ENCODE results near the gene RALA. TPM values are rescaled to one million over a fixed set of nuclear protein-coding genes. Genes with fewer than 3 reads are reported as not detected.

The RALA gene
- total and polyA plus RNA-seq, 4 donors = 5.7 to 18.8 (median 9.2) TPM

GRCh38 chr7:39745320-39745719, 121.9 kb downstream of the RALA start:
- no peak for TF ChIP-seq RAD21 (IDR thresholded peaks at IDR 0.05)
- TF ChIP-seq HNF4A (conservative IDR thresholded peaks at IDR 0.05) = no peak
- TF ChIP-seq RXRA (IDR thresholded peaks at IDR 0.05) = no peak
- no peak for TF ChIP-seq SP1 (IDR thresholded peaks at IDR 0.05)
- H3K27me3 ChIP-seq (ENCODE audit: control insufficient read depth in 4 of 4, insufficient read depth in 4 of 4, low read length in 3 of 4) = no peaks in the 10 kb centered on the region
- H3K27ac ChIP-seq (ENCODE audit: low read depth in 1 of 2, low read length in 2 of 2) = no peak overlapping the region
- no peak for DNase-seq (ENCODE audit: low spot score)
- no peaks in the 10 kb centered on the region for H3K36me3 ChIP-seq (ENCODE audit: control insufficient read depth in 4 of 4, insufficient read depth in 3 of 4, low read depth in 1 of 4, low read length in 3 of 4)
- no peak overlapping the region for H3K4me3 ChIP-seq (ENCODE audit: low read depth in 1 of 3, low read length in 3 of 3)
- no peaks in the 10 kb centered on the region for H3K4me1 ChIP-seq (ENCODE audit: control insufficient read depth in 4 of 4, insufficient read depth in 4 of 4, low read length in 3 of 4)
- no peaks in the 10 kb centered on the region for H3K9me3 ChIP-seq (ENCODE audit: control insufficient read depth in 4 of 4, low read length in 3 of 4)
- whole genome bisulfite sequencing = 71% methylated on average over 4 of the region's 4 CpGs
- H3K9ac ChIP-seq (ENCODE audit: low read depth in 1 of 2, low read length in 2 of 2) = no peak overlapping the region

GRCh38 chr7:39746103-39746819, 122.9 kb downstream of the RALA start:
- Histone ChIP-seq H3K9me3 (ENCODE audit: control insufficient read depth in 4 of 4, low read length in 3 of 4) (no peaks in the 10 kb centered on the region), H3K27ac (ENCODE audit: low read depth in 1 of 2, low read length in 2 of 2) (no peak overlapping the region), H3K36me3 (ENCODE audit: control insufficient read depth in 4 of 4, insufficient read depth in 3 of 4, low read depth in 1 of 4, low read length in 3 of 4) (no peaks in the 10 kb centered on the region), H3K4me1 (ENCODE audit: control insufficient read depth in 4 of 4, insufficient read depth in 4 of 4, low read length in 3 of 4) (no peaks in the 10 kb centered on the region), H3K9ac (ENCODE audit: low read depth in 1 of 2, low read length in 2 of 2) (no peak overlapping the region), H3K4me3 (ENCODE audit: low read depth in 1 of 3, low read length in 3 of 3) (no peak overlapping the region), H3K27me3 (ENCODE audit: control insufficient read depth in 4 of 4, insufficient read depth in 4 of 4, low read length in 3 of 4) (no peaks in the 10 kb centered on the region)
- TF ChIP-seq SP1 (IDR thresholded peaks at IDR 0.05) (no peak), ATF3 (IDR thresholded peaks at IDR 0.05) (no peak), NR2F2 (IDR thresholded peaks at IDR 0.05) (no peak), REST (IDR thresholded peaks at IDR 0.05) (no peak), FOXA2 (IDR thresholded peaks at IDR 0.05) (no peak), RXRA (IDR thresholded peaks at IDR 0.05) (no peak), JUND (IDR thresholded peaks at IDR 0.05) (no peak), HNF4A (conservative IDR thresholded peaks at IDR 0.05) (peak; percentile 23 to 28), GABPA (IDR thresholded peaks at IDR 0.05 in 1 of 2, conservative IDR thresholded peaks at IDR 0.05 in 1 of 2) (no peak), ZBTB33 (IDR thresholded peaks at IDR 0.05) (no peak), RAD21 (IDR thresholded peaks at IDR 0.05) (peak; percentile 93 to 97), YY1 (IDR thresholded peaks at IDR 0.05) (no peak), HNF4G (IDR thresholded peaks at IDR 0.05) (no peak), CTCF (IDR thresholded peaks at IDR 0.05; ENCODE audit: low read depth, low read length, missing input control) (peak; percentile 78), EGR1 (IDR thresholded peaks at IDR 0.05; ENCODE audit: low read depth in 2 of 2) (no peak), FOXA1 (IDR thresholded peaks at IDR 0.05) (no peak), TAF1 (conservative IDR thresholded peaks at IDR 0.05) (no peak), MAX (IDR thresholded peaks at IDR 0.05) (no peak)
- 26% methylated on average over 11 of the region's 11 CpGs for WGBS
- peak; percentile 54 for DNase-seq (ENCODE audit: low spot score)

All from liver (tissue), 9 donors.